ENCODE results near the gene EPDR1.
"Not testable (repeated sequence)": the region's sequence is repeated elsewhere in the genome, so short reads cannot be mapped to it uniquely, and the experiment has no call there.

The EPDR1 gene

DNA sequence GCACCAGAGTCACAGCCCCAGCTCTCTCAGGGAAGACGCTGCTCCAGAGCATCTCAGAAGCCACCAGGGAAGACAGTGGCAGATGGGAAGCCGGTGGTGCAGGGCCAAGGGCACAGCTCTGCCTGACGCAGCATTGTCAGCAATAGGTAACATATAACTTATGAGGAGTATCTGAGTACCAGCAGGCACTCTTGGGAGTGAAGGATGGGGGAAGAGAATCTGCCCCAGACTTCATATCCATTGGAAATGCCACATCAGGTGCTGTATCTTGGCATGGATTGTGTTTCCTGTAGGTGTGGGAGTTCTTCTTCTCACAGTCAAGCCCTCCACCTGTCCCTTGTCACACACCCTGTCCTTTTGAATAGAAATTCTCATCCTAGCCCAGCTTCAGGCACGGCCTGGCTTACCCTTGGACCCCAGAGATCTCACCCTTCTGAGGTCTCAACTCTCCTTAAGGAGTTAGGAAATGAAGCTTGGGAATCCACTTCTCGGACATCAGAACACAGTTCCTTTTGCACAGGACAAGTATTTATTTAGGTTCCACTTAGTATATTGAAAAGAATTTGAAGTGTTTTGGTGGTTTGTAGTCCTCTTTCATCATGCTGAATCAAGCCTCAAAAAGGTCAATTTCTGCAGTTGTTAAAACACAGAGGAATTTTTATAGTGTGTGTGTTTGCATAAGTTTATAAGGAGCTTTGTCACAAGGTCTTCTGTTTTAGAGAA is 9.9 kb downstream of the EPDR1 start:
- DNase-seq: no peak

DNA sequence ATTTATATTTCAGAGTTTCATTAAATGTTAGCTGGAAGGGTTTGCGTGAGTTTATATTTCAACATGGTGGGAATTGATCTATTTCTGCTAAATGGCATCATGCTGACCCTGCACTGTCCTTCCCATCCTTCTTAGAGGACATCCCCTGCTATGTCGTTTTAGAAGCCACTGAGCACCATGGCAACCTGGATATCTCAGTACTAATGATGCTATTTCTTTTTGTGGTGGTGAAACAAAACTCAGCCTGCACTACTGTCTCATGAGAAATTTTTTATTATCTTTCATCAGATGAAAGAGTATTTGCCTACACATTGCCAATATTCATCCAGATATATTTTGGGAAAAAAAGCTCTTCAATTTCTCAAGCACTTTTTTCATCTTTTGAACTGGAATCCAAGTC is 12.1 kb downstream of the EPDR1 start:
- no peak for DNase-seq

DNA sequence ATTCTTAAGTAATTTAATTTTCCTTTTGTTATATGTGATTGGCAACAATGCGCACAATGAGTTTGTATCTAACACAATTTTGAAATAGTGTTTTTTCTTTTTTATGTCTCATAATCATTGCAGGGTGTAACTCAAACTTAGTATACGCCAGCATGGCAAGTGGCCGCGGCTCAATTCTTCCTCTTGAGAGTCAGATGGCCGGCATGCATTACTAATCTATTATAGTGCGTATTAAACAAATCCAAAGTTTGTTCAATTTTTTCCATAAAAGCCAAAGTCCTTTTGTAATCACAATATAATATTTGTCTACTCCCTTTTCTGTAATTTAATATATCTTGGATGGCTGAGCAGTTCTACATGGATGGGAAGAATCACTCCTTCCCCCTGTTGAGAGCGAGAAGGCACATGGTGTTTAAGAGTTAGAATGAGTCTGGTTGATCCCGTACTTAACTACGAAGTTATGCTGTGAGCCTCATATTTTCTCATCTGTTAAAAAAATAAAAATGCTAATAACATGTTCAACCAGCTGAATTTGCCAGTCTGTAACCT is 12.7 kb downstream of the EPDR1 start:
- no peak for DNase-seq

DNA sequence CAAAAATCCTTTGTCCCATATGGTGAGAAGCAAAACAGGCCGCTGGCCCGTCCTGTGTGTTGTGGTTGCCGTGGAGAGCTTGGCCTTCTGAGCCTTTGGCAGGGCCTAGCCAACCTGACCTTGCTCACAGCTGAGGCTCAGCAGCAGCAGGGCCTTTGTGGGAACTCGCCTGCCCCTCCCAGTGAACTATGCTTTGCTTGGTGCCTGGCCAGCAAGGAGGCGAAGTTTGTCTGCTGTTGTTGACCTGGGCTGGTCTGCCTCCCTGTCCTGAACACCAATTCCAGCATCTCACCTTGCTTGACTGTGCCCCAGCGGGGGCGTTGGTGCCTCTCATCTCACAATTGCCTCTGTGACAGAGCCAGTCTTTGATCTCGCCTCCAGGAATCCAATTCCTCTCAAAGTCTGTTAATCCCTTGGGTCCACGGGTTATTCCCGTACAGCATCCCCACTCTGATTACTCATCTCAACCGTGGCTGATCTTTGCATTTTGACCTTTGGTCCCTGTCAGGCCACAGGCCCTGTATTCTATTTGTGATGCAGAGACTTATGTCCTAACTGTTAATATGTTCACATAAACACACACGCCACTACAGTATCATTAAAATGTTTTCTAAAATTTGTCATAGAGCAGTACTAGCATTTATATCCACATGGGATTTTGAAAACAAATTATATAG is 22.6 kb downstream of the EPDR1 start:
- no peak for DNase-seq

DNA sequence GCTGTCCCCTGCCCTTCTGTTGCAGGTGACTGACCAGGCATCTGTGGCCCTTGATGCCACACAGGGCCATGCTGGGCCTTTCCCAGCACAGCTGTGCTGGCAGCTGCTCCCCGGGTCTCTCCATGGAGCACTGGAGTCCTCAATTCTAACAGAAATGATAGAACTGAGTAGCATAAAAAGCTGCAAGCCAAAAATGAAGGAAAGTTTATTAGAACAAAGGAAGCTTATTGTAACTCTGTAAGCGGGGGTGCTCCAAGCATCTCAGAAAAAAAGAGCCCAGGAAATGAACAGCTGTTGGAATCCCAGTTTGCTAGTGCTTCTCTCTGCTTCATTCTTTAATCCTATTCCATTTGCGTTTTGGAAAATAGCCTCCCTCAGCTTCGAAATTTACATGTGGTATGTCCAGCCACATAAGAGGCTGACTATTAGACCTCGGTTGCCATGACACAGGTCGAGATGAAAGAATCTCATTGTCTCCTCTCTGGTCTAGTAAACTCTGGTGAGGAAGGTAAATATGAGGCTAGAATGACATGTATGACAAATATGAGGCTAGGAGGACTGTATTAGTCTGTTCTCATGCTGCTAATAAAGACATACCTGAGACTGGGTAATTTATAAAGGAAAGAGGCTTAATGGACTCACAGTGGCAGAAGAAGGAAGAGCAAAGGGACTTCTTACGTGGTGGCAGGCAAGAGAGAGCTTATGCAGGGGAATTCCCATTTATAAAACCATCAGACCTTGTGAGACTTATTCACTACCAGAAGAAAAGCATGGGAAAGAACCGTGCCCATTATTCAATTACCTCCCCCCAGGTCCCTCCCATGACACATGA is 23.7 kb downstream of the EPDR1 start:
- DNase-seq: no peak

DNA sequence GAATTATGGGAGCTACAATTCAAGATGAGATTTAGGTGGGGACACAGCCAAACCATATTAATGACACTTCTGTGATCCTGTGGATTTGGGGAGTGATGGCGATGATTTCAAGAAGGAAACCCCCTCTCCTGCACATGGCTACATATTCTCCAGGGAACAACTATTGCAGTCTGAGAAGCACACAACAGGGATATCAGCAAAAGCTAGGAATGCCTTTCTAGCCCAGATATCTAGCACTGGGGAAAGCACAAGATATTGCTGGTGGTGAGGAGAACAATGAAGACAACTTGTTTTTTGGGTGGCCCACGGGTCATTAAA is 24.3 kb downstream of the EPDR1 start:
- DNase-seq: no peak

DNA sequence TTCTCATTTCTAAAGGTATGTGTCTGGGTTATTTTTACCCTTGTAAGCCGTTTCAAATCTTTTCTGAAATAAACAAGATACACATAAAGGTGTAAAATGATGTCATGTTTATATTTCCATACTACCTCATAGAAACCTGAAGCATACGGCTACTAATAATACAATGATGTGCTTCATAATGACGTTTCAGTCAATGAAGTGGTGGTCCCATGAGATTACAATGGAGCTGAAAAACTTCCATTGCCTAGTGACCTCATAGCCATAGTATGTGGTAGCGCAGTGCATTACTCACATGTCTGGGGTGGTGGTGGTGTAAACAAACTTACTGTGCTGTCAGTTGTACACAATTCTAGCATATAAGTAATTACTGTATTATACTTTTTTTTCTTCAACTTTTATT is 24.9 kb downstream of the EPDR1 start:
- DNase-seq: no peak

DNA sequence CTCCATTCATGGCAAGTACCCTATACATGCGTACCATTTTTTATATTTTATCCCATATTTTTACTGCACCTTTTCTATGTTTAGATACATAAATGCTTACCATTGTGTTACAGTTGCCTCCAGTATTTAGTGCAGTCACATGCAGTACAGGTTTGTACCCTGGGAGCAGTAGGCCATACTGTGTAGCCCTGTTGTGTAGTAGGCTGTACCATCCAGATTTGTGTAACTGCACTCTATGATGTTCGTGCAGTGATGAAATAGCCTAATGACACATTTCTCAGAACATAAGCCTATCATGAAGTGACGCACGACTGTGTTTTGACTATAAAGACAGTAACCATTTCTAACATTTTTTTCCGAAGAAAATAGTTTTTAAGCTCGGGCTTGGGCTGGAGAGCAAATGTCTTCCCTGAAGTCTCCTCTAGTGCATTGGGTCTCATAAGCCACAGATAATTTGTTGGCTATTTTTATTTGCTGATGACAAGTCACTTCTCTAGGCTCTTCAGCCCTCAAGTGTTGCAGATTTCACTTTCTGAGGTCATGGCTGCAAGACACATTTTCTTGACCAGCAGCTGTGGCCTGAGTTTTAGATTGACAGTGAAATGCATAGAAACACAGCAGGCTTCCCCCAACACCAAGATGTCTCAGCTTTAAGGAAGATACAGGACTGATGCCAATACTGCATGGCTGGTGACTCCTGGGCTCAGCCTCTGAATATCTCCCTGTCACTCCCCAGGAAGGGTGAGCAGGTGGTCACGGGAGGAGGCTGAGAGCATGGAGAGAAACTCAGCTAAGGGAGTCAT is 26.9 kb downstream of the EPDR1 start:
- no peak for DNase-seq

DNA sequence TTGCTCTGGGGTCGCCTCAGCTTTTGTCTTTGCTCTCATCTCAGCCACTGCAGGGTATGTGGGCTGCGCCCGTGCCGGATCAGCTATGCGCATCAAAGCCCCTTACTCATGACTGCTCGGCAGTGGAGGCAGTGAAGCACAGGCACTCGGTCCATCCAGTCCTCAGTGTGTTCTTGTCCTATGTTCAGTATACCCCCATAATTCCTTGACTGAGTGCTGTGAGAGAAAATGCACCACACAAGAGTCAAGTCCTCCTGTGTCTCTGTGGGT is 27.4 kb downstream of the EPDR1 start:
- DNase-seq: no peak

DNA sequence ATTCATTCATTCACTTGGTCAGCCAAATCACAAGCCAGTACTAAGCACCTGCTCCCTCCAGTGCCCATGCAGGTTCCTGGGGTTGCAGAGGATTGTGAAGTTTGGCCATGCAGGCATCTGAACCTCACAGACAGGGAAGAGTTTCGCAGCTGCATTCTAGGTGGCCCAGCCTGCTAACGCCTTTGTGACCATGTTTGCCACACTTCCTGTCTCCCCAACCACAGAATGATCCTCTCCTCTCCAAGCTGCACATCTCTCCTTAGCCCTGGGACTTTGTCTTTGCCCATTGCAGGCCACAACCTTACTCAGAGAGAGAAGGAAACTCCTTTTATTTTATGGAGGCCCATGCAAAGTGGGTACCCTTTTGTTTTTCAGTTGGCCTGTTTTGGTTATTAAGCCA is 31.8 kb downstream of the EPDR1 start:
- no peak for DNase-seq

DNA sequence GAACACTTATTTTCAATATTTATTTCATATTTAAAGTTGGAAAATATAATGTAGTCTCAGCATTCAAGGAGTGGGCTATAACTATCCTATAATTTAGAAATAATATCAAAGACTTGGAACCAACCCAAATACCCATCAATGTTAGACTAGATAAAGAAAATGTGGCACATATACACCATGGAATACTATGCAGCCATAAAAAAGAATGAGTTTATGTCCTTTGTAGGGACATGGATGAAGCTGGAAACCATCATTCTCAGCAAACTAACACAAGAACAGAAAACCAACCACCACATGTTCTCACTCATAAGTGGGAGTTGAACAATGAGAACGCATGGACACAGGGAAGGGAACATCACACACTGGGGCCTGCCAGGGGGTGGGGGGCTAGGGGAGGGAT is 33.8 kb downstream of the EPDR1 start:
- DNase-seq: not testable (repeated sequence)

DNA sequence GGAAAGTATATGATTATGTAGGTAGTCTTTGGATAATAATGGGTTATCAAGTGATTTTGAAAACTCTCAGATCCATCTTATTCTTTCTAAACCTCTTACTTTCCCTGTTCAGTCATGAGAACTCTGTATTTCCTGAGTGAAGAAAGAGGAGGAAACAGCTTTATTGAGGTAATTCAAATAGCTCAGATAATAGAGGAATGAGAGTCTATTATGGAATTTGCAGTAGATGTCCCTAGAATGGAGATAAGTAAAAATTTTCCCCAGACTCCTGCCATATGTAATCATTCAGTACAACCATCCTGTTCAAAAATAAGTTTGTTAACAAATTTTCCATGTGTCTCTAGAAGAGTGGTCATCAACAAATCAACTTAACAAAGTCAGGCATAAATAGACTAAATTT is 36.4 kb downstream of the EPDR1 start:
- DNase-seq: no peak

DNA sequence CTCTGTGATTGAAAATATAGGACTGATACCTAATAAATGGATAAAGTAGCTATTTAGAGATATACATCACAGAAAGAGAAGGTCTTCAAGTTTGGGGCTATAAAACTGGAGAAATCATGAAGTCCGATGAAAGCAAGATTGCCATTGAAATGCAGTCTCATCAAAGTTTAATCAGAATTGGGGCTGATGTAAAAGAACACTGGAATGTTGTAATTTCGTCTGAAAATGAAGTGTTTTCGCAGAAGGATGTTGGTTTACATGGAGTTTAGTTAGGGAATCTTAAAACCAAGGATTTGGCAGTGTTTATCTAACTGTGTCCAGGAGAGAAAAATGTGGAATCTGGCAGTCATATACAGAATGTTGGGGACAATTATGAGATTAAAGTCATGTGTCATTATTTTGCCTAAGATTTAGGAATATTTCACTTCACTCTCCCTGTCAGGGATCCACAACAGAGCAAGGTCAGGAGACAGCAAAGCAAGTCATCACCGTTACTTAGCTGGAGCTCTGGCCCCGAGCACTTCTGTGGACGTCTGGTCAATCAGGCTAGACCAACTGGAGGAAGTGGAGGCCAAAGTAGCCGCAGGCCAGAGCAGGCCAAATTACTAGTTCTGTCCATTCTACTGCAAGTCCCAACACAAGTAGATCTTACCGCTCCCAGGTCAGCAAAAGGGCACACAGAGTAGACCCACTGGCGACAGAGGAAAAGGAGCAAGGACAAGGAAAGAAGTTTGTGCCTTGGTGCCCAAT is 37.0 kb downstream of the EPDR1 start:
- no peak for DNase-seq

DNA sequence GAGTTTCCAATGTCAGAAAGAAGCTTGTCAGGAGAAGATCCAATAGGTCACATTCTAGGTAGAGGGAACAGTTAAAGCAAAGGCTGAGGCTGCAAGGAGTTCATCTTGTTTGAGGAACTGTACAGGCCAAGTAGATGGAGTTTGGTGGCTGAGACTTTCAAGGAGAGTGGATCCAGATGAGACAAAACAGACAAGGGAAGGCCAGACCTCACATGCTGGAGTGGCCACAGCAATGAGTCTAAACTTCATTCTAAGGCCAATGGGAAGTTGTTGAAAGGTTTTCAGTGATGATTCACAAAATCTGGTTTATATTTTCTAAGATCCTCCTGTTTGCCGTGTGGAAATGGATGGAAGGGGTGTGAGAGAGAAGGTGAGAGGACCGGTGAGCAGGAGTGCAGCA is 40.0 kb downstream of the EPDR1 start:
- no peak for DNase-seq

DNA sequence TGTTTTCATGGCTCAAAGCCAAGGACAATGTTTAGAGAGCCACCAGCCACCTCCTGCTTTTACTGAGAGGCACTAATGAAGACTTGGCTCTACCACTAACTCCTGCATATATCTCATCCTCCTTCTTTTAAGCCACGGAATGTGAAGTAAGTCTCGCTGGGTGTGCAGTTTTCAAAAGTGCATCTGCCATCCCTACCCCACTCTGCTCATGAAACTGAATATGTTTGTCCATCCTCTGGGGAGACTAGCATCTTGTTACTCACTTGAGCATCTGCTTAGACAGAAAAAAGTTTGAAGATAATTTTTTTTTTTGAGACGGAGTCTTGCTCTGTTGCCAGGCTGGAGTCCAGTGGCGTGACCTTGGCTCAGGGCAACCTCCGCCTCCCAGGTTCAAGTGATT is 40.8 kb downstream of the EPDR1 start:
- no peak for DNase-seq

DNA sequence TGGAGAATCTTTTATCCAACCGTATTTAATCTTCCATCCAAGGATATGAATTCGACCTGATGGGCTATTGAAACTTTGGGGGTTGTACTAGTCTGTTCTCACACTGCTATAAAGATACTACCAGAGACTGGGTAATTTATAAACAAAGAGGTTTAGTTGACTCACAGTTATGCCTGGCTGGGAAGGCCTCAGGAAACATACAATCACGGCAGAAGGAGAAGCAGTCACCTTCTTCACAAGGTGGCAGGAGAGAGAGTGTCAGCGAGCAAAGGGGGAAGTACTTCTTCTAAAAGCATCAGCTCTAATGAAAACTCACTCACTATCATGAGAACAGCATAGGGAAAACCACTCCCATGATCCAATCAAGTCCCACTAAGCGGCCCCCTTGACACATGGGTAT is 43.8 kb downstream of the EPDR1 start:
- no peak for DNase-seq

DNA sequence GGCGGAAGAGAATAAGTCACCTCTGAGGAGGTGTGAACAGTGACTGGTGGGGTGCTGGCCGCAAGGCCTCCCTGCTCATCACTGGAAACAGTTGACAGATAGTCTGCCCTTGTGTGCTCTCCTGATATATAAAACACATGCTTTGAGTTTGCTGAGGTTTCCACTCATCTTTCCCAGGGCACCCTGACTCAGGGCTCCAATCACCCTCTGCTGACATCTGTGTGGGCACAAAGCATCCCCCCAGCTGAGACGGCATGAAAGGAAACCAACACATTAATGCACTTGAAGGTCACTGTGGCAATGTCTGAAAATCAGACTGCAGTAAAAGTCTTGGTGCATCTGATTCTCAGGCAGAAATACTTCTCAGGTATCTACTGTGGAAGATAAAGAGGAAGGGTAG is 49.8 kb downstream of the EPDR1 start:
- no peak for DNase-seq

DNA sequence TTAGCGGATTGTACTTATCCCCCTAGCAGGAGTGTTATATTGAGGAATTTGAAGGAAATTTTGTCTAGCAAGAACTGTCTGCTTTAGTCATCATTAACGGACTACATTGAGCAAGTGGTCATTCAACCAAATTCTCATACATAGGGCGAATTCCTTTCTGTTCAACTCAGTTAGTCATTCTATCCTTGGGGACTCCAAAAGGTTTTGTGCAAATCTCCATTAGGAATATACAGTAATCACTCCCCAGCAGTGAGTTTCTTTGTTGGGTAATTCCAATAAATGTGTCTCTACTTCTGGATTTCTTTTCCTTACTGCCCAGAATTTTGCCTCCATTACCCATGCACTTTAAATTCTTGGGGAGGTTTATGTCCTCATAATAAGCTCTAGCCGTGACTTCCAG is 51.1 kb downstream of the EPDR1 start:
- no peak for DNase-seq

DNA sequence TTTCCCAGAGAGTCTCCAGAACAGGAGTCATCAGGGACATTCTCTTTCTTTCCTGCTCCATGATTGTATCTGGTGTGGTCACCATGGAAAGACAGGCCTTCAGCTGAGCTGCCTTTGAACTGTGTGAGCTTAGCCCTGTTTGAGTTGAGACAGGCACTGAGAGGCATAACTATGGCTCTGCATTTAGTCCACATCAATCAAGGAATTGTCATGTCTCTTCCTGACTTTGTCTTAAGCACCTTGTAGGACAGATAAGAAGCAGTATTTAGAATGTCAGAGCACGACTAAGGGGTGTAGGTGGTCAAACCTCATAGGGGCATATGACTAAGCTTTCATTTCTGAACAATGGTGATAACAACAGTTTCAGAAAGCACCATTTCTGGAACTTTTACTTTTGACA is 53.5 kb downstream of the EPDR1 start:
- DNase-seq: no peak

DNA sequence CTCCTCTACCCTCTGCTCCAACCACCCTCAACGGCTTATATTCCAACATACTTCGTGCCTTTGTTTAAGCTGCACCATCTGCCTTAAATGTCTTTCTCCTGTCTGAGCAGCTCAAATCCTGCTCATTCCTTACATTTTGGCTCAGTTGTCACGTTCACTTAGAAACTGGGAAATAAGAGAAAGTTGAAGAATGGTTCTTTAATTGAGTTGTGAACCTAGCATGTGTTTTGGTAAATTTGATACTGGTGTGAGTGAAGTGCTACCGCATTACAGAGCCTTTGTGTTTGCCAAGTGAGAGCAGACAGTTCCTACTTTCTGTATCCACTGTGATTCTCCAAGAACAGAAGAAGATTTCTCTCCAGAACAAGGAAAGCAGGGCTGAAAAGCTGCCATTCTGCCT is 54.3 kb downstream of the EPDR1 start:
- DNase-seq: no peak

DNA sequence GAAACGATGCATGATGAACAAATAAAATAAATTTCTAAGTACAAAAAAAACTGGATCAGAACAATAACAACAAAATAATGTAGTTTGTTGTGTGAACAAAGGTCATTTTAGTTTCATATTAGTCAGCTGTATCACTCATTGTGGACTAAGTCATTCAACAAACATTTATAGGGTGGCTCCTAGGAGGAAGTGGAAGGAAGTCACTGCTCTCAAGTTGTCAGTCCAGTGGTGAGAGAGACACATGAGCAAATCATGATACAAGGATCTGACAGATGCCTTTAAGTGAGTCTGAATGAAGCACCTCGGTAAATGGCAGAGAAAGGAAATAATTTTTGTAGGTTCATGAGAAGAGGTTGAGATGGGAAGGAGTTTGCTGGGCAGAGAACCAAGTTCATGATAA is 56.8 kb downstream of the EPDR1 start:
- no peak for DNase-seq

DNA sequence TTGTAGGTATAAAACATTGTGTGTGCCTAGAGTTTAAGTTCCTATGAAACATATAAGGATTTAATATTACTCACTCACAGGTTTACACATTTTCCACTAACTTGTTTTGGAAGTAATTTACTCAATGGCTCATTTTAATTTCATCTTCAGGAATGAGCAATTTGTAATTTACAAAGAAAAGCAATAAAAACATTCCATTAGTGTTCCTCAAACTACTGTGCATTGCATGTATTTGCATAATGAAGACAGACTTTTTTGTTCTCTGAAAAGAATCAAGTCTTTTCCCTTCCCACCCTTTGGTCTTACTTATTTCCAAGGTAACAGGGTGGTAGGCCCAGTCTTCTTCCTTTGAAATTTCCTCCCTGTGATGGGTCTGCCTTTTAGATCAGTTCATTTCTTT is 61.2 kb downstream of the EPDR1 start:
- no peak for DNase-seq

DNA sequence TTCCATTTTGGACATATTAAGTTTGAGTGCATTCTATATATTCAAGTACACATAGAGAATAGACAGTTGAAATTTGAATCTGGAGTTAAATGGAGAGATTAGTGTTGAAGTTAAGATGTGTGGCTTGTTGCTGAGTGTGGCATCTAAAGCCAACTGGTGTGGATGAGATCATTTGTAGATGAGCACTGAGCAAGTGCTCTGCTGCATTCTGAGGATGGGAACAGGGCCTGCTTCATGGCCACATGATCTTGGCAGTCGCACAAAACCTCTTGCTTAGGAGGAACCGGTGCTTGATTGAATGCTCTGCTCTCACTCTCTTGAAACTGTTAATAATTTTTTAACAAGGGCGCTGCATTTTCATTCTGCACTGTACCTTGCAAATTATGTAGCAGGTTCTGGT is 62.0 kb downstream of the EPDR1 start:
- no peak for DNase-seq
